H1 (cell line): ENCODE measurements around the gene ZNF14. TPM values are rescaled to one million over a fixed set of nuclear protein-coding genes. Genes with fewer than 3 reads are reported as not detected.

Source experiments
- CTBP2 ChIP-seq: IDR thresholded peaks from 2 replicates; pipeline ENCODE4 v1.7.0; 2011; ENCODE audit warnings: borderline replicate concordance, mild to moderate bottlenecking, moderate library complexity, mixed read lengths, low read length; ENCODE audit not compliant: insufficient read depth, insufficient read length
- GABPA ChIP-seq: IDR thresholded peaks from 2 replicates; pipeline ENCODE4 v1.6.1; 2011; ENCODE audit warnings: mild to moderate bottlenecking, low read length, moderate library complexity, borderline replicate concordance; ENCODE audit not compliant: insufficient read depth
- JUN ChIP-seq: IDR thresholded peaks from 2 replicates; pipeline ENCODE4 v1.6.1; 2011; ENCODE audit warnings: low read depth, mild to moderate bottlenecking, improper control_type of control experiment, low read length
- JUND ChIP-seq: IDR thresholded peaks from 2 replicates; pipeline ENCODE4 v1.6.1; 2011; ENCODE audit warnings: mild to moderate bottlenecking, improper control_type of control experiment, low read length
- PHF8 ChIP-seq: fragments of 200-600 bp; sonication (generic); conservative IDR thresholded peaks from 2 replicates; pipeline ENCODE4 v1.7.1; 2012; ENCODE audit warnings: low read depth, mild to moderate bottlenecking, inconsistent platforms, low read length, moderate library complexity
- polyA plus RNA-seq, 7 experiments: library from polyadenylated mRNA; depleted of rRNA in 3 of 7; stranded (reverse) in 5 of 7; unstranded in 2 of 7; fragments of >200 nt in 5 of 7; fragments of 200-250 nt in 2 of 7; gene quantifications; 1 replicate in 5 of 7; 2 replicates in 1 of 7; 4 replicates in 1 of 7; pipeline versions ENCODE4 v1.2.1 to v1.2.3, GENCODE V29; 2011 to 2013; ENCODE audit warnings: missing spikeins in 2 of 7, mixed read lengths in 2 of 7
- total RNA-seq: library from RNA; stranded (reverse); fragmentation: NEBNext Ultra II Directional; extraction: Animal tissue kit (Norgen Biotek cat#: 25700); gene quantifications from 2 replicates; pipeline ENCODE4 v1.2.1, GENCODE V29; 2021

ZNF14 gene
- total and polyA plus RNA-seq, 2 of the 8 experiments (the other 6 are each of a cell fraction or from before 2014, with no cell fraction given): 1.00 to 7.4 TPM

GRCh38 chr19:19747357-19748220 is 14.7 kb upstream of the ZNF14 start (continued):
- TF ChIP-seq CTBP2: no peak
- TF ChIP-seq JUND: no peak
- no peak for TF ChIP-seq PHF8
- no peak for TF ChIP-seq GABPA
- TF ChIP-seq JUN: no peak
